Ishikawa (cell line): Measurements from ENCODE around the gene B3GALT4.

ENCODE experiments used
- CEBPB ChIP-seq: IDR thresholded peaks from 2 replicates; pipeline ENCODE4 v1.6.1; 2012
- CREB1 ChIP-seq: IDR thresholded peaks from 2 replicates; pipeline ENCODE4 v1.6.1; 2012; ENCODE audit warnings: low read depth
- EGR1 ChIP-seq: IDR thresholded peaks from 2 replicates; pipeline ENCODE4 v1.6.1; 2012
- EP300 ChIP-seq: IDR thresholded peaks from 2 replicates; pipeline ENCODE4 v1.6.1; 2012; ENCODE audit warnings: borderline replicate concordance
- FOXM1 ChIP-seq: IDR thresholded peaks from 2 replicates; pipeline ENCODE4 v1.6.1; 2012; ENCODE audit warnings: low read depth, borderline replicate concordance
- MAX ChIP-seq: IDR thresholded peaks from 2 replicates; pipeline ENCODE4 v1.6.1; 2012
- NFIC ChIP-seq: IDR thresholded peaks from 2 replicates; pipeline ENCODE4 v1.6.1; 2012
- RAD21 ChIP-seq: IDR thresholded peaks from 2 replicates; pipeline ENCODE4 v1.6.1; 2012; ENCODE audit warnings: low read depth
- REST ChIP-seq: IDR thresholded peaks from 2 replicates; pipeline ENCODE4 v1.6.1; 2012; ENCODE audit warnings: low read depth, mild to moderate bottlenecking
- TAF1 ChIP-seq: IDR thresholded peaks from 2 replicates; pipeline ENCODE4 v1.6.1; 2012; ENCODE audit warnings: low read depth, mild to moderate bottlenecking
- TCF12 ChIP-seq: IDR thresholded peaks from 2 replicates; pipeline ENCODE4 v1.6.1; 2012; ENCODE audit warnings: low read depth
- TEAD4 ChIP-seq: IDR thresholded peaks from 2 replicates; pipeline ENCODE4 v1.6.1; 2012
- USF1 ChIP-seq: IDR thresholded peaks from 2 replicates; pipeline ENCODE4 v1.6.1; 2012
- YY1 ChIP-seq: IDR thresholded peaks from 2 replicates; pipeline ENCODE4 v1.6.1; 2012; ENCODE audit warnings: low read depth
- ZBTB7A ChIP-seq: IDR thresholded peaks from 2 replicates; pipeline ENCODE4 v1.6.1; 2012; ENCODE audit warnings: low read depth

B3GALT4 gene

GRCh38 chr6:33264015-33264414 lies 12.9 kb upstream of the B3GALT4 start:
- TF ChIP-seq FOXM1 (no peak), NFIC (no peak), TEAD4 (no peak), EGR1 (no peak), TAF1 (no peak), CREB1 (no peak), TCF12 (no peak), REST (no peak), USF1 (no peak), ZBTB7A (no peak), EP300 (no peak), YY1 (no peak), CEBPB (no peak), MAX (no peak), RAD21 (no peak)

- TF ChIP-seq CEBPB (no peak), YY1 (no peak), TCF12 (no peak), ZBTB7A (no peak), USF1 (no peak), REST (no peak), RAD21 (no peak), EGR1 (no peak), FOXM1 (no peak), TEAD4 (no peak), MAX (no peak), EP300 (no peak), TAF1 (no peak), NFIC (no peak), CREB1 (no peak)
These were observed 5.8 kb upstream of the B3GALT4 start for GRCh38 chr6:33271117-33271467.

GRCh38 chr6:33271468-33272274 lies 5.3 kb upstream of the B3GALT4 start, which contains the start of the genes RPS18 and VPS52:
Gene RPS18 (plus strand): TSS chr6:33272075. CDS start chr6:33272120, 45 bp downstream.
Gene VPS52 (minus strand): TSS chr6:33271876. CDS start chr6:33271675, 201 bp downstream.
- TF ChIP-seq TAF1 (peak; percentile 90), FOXM1 (no peak), MAX (peak; percentile 98), EP300 (peak; percentile 19; the same call in 1 of the 2 replicates), CEBPB (no peak), TCF12 (peak; percentile 55), ZBTB7A (no peak), NFIC (no peak), YY1 (peak; percentile 96), USF1 (peak; percentile 40), CREB1 (peak; percentile 65; the same call in 1 of the 2 replicates), EGR1 (peak; percentile 44; the same call in 1 of the 2 replicates), TEAD4 (peak; percentile 50), REST (no peak), RAD21 (no peak)
